Left colon (tissue), 2 donors: ENCODE data around the gene MGAT4B. TPM values are rescaled to one million over a fixed set of nuclear protein-coding genes. Genes with fewer than 3 reads are reported as not detected.

Experiments
- ATAC-seq: fragments of 200-7000 bp; cut with Tn5 transposase; one replicate; pipeline ENCODE4 v1.9.1; 2020; ENCODE audit warnings: mild to moderate bottlenecking, moderate library complexity
- DNase-seq, 2 donors: peaks; one replicate each; pipeline ENCODE4 v3.0.0-alpha.2; 2020
- intact Hi-C, 2 donors: fragments of 100-400 bp; cut with DNase I in 1 of 2; cut with micrococcal nuclease in 1 of 2; formaldehyde crosslinking; loops; one replicate each; pipeline versions ENCODE4 v1.11.2 to v1.14.0; 2022; cut with DNase I, micrococcal nuclease
- total RNA-seq, 2 donors: library from RNA; stranded (reverse); fragmentation: NEBNext Ultra II Directional; extraction: Animal tissue kit (Norgen Biotek cat#: 25700); gene quantifications; one replicate each; pipeline ENCODE4 v1.2.1, GENCODE V29; 2021
- donor health status: DM: no; HTN: no; CAD: no.
- donor health status: DM: yes; HTN: yes; CAD: no.

MGAT4B gene
- total RNA-seq, 2 donors from 2014 or later: 465 to 474 TPM

DNA sequence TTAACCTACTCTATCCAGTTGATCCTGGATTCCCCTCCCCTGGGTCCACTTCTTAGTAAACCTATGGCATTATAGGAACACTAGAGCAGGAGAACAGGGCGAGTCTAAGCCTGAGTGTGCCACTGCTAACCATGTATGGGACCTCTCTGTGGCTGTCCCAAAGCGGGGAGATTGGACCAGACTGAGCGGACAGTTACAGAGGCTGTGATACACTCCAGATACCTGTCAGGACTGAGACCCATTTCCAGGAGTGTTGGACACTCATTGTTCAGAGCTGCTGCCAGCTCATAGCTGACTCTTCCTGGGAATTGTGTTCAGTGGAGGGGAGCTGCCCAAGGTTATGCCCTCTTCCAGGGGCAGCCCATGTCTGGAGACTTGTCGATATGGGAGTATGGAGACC lies 24.8 kb downstream of the MGAT4B start:
- DNase-seq (no peak), ATAC-seq (no peak)
- intact Hi-C loops: no loop called here

DNA sequence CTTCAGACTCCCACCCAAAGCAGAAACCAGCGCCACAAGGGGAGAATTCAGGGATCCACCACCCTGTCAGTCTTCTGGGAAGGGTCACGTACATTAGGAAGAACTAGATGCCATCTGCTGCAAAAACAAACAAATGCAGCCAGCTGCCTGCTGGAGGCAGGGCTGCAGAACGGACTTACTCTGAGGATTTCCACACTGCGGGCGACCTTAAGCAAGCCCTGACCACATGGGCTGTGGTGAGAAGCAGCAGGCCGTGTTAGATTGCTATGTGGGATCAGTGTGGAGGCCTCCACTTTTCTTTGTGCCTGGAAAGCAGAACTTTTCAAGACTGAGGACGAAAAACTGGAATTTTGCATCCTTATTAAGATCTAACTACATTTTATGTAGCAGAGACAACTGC lies 26.3 kb downstream of the MGAT4B start:
- intact Hi-C loops: no loop called here
- DNase-seq (no peak), ATAC-seq (no peak)

- ATAC-seq (no peak), DNase-seq (no peak)
- intact Hi-C loops: no loop called here
These were observed 26.8 kb downstream of the MGAT4B start for GRCh38 chr5:179779826-179780225.

- ATAC-seq (no peak), DNase-seq (no peak)
- intact Hi-C loops: no loop called here
These were observed 28.1 kb downstream of the MGAT4B start for GRCh38 chr5:179778591-179778990.

DNA sequence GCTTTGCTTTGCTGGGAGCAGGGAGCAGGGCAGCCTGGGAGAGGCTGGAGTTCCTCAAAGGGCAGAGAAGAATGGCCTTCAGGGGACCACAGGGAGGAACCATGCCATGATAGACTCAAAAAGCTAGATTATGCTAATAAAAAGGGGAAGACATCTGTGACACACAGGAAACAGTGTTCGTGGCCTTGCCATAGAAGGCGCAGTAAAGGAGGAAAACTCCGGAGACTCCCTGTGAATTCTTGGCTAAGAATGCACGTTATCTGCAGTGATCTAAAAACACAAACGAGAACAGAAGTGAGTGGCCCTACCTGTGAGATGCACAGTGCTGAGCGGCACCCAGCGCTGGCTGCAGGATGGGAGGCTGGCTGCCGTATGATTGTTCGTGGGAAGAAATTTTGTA lies 28.8 kb downstream of the MGAT4B start:
- intact Hi-C loops: no loop called here
- DNase-seq (no peak), ATAC-seq (no peak)

DNA sequence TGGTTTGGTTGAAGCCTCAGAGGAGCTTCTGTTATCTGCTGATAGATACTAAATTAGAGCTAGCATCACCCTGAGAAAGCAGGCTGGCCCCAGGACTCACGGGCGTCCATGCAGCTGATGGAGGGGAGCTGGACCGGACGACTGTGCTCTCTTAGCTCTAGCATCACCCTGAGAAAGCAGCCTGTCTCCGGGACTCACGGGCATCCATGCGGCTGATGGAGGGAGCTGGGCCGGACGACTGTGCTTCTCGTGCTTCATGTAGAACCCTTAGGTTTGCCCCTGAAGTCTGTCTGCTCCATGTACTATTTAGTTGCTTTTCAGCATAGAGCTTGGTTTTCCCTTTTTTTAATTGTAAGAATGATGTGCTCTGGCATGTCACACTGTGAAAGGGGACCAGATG lies 29.2 kb downstream of the MGAT4B start:
- intact Hi-C loops: no loop called here
- no peak for DNase-seq
- ATAC-seq: no peak

DNA sequence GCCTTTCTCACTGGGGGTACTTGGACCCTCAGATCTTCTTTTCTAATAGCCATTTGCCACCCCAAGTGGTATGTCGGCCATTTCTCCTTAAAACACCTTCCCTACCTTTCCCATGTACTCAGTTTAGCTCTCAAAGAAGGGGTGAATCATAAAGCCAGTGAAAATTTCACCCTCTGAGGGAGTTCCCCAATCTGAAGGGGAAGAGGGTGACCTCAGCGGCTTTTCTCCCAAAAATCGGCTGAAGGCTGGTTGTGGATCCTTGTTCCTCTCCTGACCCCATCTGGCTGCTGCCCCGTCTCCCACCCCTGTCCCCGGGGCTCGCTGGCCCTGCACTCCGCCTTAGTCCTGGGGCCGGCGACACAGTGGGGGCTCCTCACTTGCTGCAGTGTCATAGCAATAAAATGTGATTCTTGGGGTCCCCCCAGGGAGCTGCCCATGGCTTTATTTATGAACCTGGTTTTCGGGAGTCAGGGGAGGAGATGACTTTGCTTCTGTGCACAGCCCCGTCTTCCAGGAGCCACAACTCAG lies 30.2 kb downstream of the MGAT4B start:
- DNase-seq (no peak), ATAC-seq (no peak)
- intact Hi-C loops: no loop called here

DNA sequence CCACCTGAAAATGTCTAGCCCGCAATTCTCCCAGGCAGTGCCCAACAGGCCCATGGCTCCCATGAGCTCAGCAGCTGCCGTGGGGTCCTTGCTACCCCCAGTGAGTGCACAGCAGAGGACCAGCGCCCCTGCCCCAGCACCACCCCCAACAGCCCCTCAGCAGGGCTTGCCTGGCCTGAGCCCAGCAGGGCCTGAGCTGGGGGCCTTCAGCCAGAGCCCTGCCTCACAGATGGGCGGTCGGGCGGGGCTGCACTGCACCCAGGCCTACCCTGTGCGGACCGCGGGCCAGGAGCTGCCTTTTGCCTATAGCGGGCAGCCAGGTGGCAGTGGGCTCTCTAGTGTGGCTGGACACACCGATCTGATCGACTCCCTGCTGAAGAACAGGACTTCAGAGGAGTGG lies 32.2 kb downstream of the MGAT4B start:
- no peak for DNase-seq
- ATAC-seq: no peak

DNA sequence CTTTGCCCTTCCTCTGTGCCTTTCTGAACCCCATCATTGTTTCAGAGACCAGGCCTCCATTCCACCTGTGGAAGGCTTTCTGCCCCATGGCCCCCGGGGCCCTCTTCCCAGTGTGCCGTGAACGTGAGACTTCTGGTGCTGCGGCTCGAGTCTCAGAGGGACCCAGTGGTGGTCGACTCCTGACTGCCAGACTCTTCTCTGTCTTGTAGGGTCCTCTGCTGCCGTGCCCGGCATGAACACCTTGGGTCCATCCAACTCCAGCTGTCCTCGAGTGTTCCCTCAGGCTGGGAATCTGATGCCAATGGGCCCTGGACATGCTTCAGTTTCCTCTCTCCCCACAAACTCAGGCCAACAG lies 33.0 kb downstream of the MGAT4B start:
- no peak for DNase-seq
- no peak for ATAC-seq
- intact Hi-C loops: no loop called here

More for the DNA sequence above, 32.2 kb downstream of the MGAT4B start:
- intact Hi-C loops: no loop called here

DNA sequence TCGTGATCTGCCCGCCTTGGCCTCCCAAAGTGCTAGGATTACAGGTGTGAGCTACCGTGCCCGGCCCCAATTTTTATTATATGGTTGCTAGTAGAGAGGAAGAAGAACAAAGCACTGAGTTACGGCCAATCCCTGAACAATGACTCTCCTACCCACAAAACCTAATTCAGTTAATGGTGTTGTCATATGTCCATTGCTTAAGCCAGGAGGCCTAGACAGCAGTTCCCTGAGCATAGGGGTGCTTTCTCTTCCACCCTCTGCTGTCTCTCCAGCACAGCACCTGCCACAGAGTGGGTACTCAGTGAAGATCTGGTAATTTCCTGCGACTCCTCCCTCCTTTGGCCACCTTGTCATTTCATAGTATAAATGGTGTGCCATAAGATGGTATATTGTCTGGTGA lies 34.3 kb downstream of the MGAT4B start:
- no peak for ATAC-seq
- intact Hi-C loops: no loop called here
- no peak for DNase-seq

- no peak for DNase-seq
- ATAC-seq: no peak
- intact Hi-C loops: no loop called here
These were observed 35.3 kb downstream of the MGAT4B start for GRCh38 chr5:179771311-179771895.

GRCh38 chr5:179769796-179770195 lies 36.9 kb downstream of the MGAT4B start:
- ATAC-seq (no peak), DNase-seq (no peak)
- intact Hi-C loops: no loop called here

- ATAC-seq: no peak
- no peak for DNase-seq
- intact Hi-C loops: no loop called here
These were observed 37.4 kb downstream of the MGAT4B start for GRCh38 chr5:179769271-179769670.

- no peak for DNase-seq
- intact Hi-C loops: no loop called here
- no peak for ATAC-seq
These were observed 38.2 kb downstream of the MGAT4B start for GRCh38 chr5:179768326-179769085.

- no peak for DNase-seq
- intact Hi-C loops: no loop called here
- ATAC-seq: no peak
These were observed 39.1 kb downstream of the MGAT4B start for GRCh38 chr5:179767496-179768100.

- ATAC-seq (no peak), DNase-seq (no peak)
- intact Hi-C loops: no loop called here
These were observed 39.8 kb downstream of the MGAT4B start for GRCh38 chr5:179766726-179767455.

- intact Hi-C loops: no loop called here
- no peak for ATAC-seq
- no peak for DNase-seq
These were observed 40.5 kb downstream of the MGAT4B start for GRCh38 chr5:179766021-179766725.

DNA sequence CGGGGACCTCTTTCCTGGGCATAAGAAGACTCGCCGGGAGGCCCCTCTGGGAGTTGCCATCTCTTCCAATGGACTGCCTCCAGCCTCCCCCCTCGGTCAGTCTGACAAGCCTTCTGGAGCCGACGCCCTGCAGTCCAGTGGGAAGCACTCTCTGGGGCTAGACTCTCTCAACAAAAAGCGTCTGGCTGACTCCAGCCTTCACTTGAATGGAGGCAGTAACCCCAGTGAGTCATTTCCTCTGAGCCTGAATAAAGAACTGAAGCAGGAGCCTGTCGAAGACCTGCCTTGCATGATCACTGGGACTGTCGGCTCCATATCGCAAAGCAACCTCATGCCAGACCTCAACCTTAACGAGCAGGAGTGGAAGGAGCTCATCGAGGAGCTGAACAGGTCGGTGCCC lies 41.3 kb downstream of the MGAT4B start:
- ATAC-seq (no peak), DNase-seq (no peak)
- intact Hi-C loops: no loop called here

GRCh38 chr5:179764056-179764455 lies 42.6 kb downstream of the MGAT4B start:
- DNase-seq (no peak), ATAC-seq (no peak)
- intact Hi-C loops: no loop called here
